Lower leg skin (tissue), 4 donors: ENCODE measurements around the gene TMIGD2. TPM values are rescaled to one million over a fixed set of nuclear protein-coding genes. Genes with fewer than 3 reads are reported as not detected.

Experiments used
- DNase-seq, 2 donors: peaks; one replicate each; pipeline ENCODE4 v3.0.0-alpha.2; 2019; ENCODE audit warnings: low spot score in 2 of 2
- H3K4me3 ChIP-seq: fragments of 200-600 bp; sonication (generic); 2 replicates; pipeline ENCODE4 v1.5.1; 2017; ENCODE audit warnings: mild to moderate bottlenecking, low read depth; ENCODE audit not compliant: poor library complexity, severe bottlenecking
- POLR2A ChIP-seq, 2 donors: fragments of 450-650 bp; IDR thresholded peaks; one replicate each; pipeline ENCODE4 v1.6.1; 2016 to 2017; ENCODE audit warnings: antibody characterized with exemption in 2 of 2, mild to moderate bottlenecking in 1 of 2, moderate library complexity in 1 of 2
- WGBS, 2 donors: methylation state at CpG; one replicate each; pipeline ENCODE4 v1.1.5; 2018; 5-methylcytosine and 5-hydroxymethylcytosine counted together
- intact Hi-C: fragments of 100-400 bp; cut with DNase I; formaldehyde crosslinking; loops from one replicate; pipeline ENCODE4 v1.15.0; 2023; ENCODE audit warnings: low total_unique reads
- total RNA-seq, 4 donors: library from RNA; depleted of rRNA; stranded (reverse); fragments of >200 nt; gene quantifications; one replicate each; pipeline ENCODE4 v1.1.0, GENCODE V29; 2016
- TF ChIP-seq, protein P1 (sequence below), 3 donors: fragments of 450-650 bp; IDR thresholded peaks; one replicate each; pipeline ENCODE4 v1.5.1; 2016; ENCODE audit warnings: antibody characterized with exemption in 3 of 3, mild to moderate bottlenecking in 3 of 3, moderate library complexity in 2 of 3

Gene TMIGD2
- total RNA-seq, 4 donors from 2014 or later: not detected

GRCh38 chr19:4320419-4320818 is 18.2 kb upstream of the TMIGD2 start:
- H3K4me3 ChIP-seq: no peak overlapping the region
- intact Hi-C loops: no loop called here
- WGBS, 2 donors: 95 to 97% methylated on average over 2 of the region's 2 CpGs
- DNase-seq: no peak
- TF ChIP-seq, protein P1, sequence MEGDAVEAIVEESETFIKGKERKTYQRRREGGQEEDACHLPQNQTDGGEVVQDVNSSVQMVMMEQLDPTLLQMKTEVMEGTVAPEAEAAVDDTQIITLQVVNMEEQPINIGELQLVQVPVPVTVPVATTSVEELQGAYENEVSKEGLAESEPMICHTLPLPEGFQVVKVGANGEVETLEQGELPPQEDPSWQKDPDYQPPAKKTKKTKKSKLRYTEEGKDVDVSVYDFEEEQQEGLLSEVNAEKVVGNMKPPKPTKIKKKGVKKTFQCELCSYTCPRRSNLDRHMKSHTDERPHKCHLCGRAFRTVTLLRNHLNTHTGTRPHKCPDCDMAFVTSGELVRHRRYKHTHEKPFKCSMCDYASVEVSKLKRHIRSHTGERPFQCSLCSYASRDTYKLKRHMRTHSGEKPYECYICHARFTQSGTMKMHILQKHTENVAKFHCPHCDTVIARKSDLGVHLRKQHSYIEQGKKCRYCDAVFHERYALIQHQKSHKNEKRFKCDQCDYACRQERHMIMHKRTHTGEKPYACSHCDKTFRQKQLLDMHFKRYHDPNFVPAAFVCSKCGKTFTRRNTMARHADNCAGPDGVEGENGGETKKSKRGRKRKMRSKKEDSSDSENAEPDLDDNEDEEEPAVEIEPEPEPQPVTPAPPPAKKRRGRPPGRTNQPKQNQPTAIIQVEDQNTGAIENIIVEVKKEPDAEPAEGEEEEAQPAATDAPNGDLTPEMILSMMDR (IDR thresholded peaks at IDR 0.05): no peak
- TF ChIP-seq POLR2A (IDR thresholded peaks at IDR 0.05): no peak

GRCh38 chr19:4319067-4319718 is 17.0 kb upstream of the TMIGD2 start:
- intact Hi-C loops: no loop called here
- H3K4me3 ChIP-seq: no peak overlapping the region
- TF ChIP-seq, protein P1 (IDR thresholded peaks at IDR 0.05): no peak
- TF ChIP-seq POLR2A (IDR thresholded peaks at IDR 0.05): no peak
- no peak for DNase-seq
- 87 to 88% methylated on average over 2 of the region's 2 CpGs for WGBS, 2 donors

DNA sequence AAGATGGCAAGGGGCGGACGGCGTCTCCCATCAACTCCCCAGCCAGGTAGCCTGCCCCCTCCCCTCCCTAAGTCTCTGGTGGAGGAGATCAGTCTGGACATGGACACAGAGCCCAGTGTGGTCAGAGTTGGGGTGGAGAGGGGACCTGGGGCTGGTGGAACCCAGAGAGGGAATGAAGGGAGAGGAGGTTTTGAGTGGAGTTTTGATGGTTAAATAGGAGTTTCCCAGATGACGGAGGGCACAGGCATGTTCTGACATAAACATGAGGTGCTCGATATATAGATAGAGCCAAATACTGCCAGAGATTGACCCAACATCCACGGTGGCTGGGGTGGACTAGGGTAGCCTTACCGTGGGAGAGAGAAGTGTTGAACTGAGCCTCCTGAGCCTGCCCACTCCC is 16.3 kb upstream of the TMIGD2 start:
- no peak overlapping the region for H3K4me3 ChIP-seq
- DNase-seq: no peak
- WGBS, 2 donors: 83 to 93% methylated on average over 7 of the region's 7 CpGs
- intact Hi-C loops: no loop called here
- TF ChIP-seq POLR2A (IDR thresholded peaks at IDR 0.05): no peak
- TF ChIP-seq, protein P1 (IDR thresholded peaks at IDR 0.05): no peak

DNA sequence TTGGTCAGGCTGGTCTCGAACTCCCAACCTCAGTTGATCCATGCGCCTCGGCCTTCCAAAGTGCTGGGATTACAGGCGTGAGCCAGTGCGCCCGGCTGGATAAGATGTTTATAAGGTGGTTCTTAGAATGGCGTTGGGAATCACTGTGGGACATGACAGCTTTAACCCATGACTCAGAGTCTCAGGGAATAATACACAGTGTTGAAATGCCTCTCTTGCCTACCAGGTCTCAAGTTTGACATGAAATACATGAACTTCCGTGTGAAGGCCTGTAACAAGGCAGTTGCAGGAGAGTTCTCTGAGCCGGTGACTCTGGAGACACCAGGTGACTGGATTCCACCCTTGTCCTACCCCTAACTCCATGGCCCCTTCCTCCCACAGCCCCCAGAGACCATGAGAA is 14.8 kb upstream of the TMIGD2 start:
- H3K4me3 ChIP-seq: no peak overlapping the region
- intact Hi-C loops: no loop called here
- DNase-seq: no peak
- TF ChIP-seq, protein P1 (IDR thresholded peaks at IDR 0.05): no peak
- no peak for TF ChIP-seq POLR2A (IDR thresholded peaks at IDR 0.05)
- 84 to 91% methylated on average over 9 of the region's 9 CpGs for WGBS, 2 donors

- no peak overlapping the region for H3K4me3 ChIP-seq
- DNase-seq: no peak
- TF ChIP-seq POLR2A (IDR thresholded peaks at IDR 0.05): no peak
- intact Hi-C loops: no loop called here
- 23 to 27% methylated on average over 12 of the region's 12 CpGs for WGBS, 2 donors
These were observed 11.8 kb upstream of the TMIGD2 start for GRCh38 chr19:4313847-4314490.

DNA sequence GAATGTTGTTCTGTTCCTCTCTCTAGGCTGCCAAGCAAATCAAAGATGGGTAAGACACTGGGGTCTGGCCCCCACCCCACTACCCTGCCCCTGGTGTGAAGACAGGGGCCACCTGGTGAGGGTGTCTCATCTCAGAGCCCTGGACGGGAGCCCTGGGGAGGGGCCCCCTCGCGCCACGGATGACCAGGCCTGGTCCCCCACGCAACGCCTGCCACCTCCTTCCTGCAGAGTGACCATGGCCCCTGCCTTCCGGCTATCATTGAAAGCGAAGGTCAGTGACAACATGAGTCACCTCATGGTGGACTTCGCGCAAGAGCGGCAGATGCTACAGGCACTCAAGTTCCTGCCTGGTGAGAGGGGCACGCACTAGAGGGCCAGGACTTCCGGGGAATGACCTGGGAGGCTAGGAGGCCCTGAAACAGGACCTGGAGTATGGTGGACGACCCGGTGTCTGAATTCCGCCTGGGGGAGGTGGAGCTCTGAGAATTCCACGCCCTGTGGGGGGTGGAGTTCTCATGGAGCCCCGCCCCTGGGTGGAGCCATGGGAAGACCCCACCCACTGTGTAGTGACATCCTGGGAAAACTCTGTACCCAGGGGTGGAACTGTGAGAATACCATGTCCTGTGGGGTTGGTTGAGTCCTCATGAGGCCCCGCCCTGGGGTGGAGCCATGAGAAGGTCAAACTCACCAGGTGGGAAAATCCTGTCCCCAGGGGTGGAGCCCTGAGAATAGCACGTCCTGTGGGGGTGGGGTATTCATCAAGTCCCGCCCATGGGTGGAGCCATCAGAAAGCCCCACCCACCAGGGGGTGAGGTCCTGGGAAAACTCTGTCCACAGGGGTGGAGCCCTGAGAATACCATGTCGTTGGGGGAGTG is 8.3 kb upstream of the TMIGD2 start:
- intact Hi-C loops: no loop called here
- WGBS, 2 donors: 90% methylated on average over 22 of the region's 22 CpGs

More for the DNA sequence above, 8.3 kb upstream of the TMIGD2 start:
- DNase-seq: no peak
- H3K4me3 ChIP-seq: no peak overlapping the region
- no peak for TF ChIP-seq POLR2A (IDR thresholded peaks at IDR 0.05)
- TF ChIP-seq, protein P1 (IDR thresholded peaks at IDR 0.05): no peak
